Thoracic aorta (tissue), 2 donors: Measurements from ENCODE around the gene OR9A4. TPM values are rescaled to one million over a fixed set of nuclear protein-coding genes. Genes with fewer than 3 reads are reported as not detected.

Source experiments
- ATAC-seq: fragments of 150-250 bp; one replicate; pipeline ENCODE4 v1.8.0; 2017; ENCODE audit warnings: low read depth; ENCODE audit not compliant: insufficient number of reproducible peaks, low FRiP score
- DNase-seq: peaks from one replicate; pipeline ENCODE4 v3.0.0-alpha.2; 2020; ENCODE audit warnings: low spot score
- H3K27ac ChIP-seq, 2 donors: fragments of 200-600 bp; sonication (generic); 1 replicate in 1 of 2; 2 replicates in 1 of 2; pipeline ENCODE4 v1.5.1; 2016; ENCODE audit warnings: mild to moderate bottlenecking in 2 of 2, moderate library complexity in 2 of 2
- H3K27me3 ChIP-seq: fragments of 200-600 bp; sonication (generic); replicated peaks from 2 replicates; pipeline ENCODE4 v1.6.0; 2016; ENCODE audit warnings: mild to moderate bottlenecking; ENCODE audit not compliant: insufficient read depth
- H3K36me3 ChIP-seq: fragments of 200-600 bp; sonication (generic); one replicate; pipeline ENCODE4 v1.5.1; 2016
- H3K4me1 ChIP-seq, 2 donors: fragments of 200-600 bp; sonication (generic); 1 replicate in 1 of 2; 2 replicates in 1 of 2; pipeline versions ENCODE4 v1.5.1 to v1.6.0; 2016; ENCODE audit warnings: low read depth in 2 of 2, mild to moderate bottlenecking in 1 of 2; ENCODE audit not compliant: control insufficient read depth in 1 of 2
- H3K4me3 ChIP-seq: fragments of 200-600 bp; sonication (generic); 2 replicates; pipeline ENCODE4 v1.5.1; 2016; ENCODE audit warnings: mild to moderate bottlenecking
- H3K9me3 ChIP-seq: fragments of 200-600 bp; sonication (generic); 2 replicates; pipeline ENCODE4 v1.5.1; 2016
- CTCF ChIP-seq: fragments of 200-600 bp; sonication (generic); IDR thresholded peaks from one replicate; pipeline ENCODE4 v1.5.1; 2019; ENCODE audit warnings: antibody characterized with exemption
- total RNA-seq, 2 donors: library from RNA; depleted of rRNA; stranded (reverse); fragments of >200 nt; gene quantifications; one replicate each; pipeline versions ENCODE4 v1.1.0 to v1.2.3, GENCODE V29; 2016

OR9A4 gene
- total RNA-seq, 2 donors from 2014 or later: not detected

- no peaks in the 10 kb centered on the region for H3K27me3 ChIP-seq
- no peak for TF ChIP-seq CTCF
- no peaks in the 10 kb centered on the region for H3K36me3 ChIP-seq
- no peak overlapping the region for H3K4me3 ChIP-seq
- DNase-seq (no peak), ATAC-seq (no peak)
- no peak overlapping the region for H3K27ac ChIP-seq
- H3K9me3 ChIP-seq: no peaks in the 10 kb centered on the region
- H3K4me1 ChIP-seq: no peaks in the 10 kb centered on the region
These were observed 33.7 kb downstream of the OR9A4 start for GRCh38 chr7:141949911-141950310.

GRCh38 chr7:141950806-141951205, 34.6 kb downstream of the OR9A4 start:
- Histone ChIP-seq H3K9me3 (no peaks in the 10 kb centered on the region), H3K27ac (no peak overlapping the region), H3K4me1 (no peaks in the 10 kb centered on the region), H3K36me3 (no peaks in the 10 kb centered on the region), H3K27me3 (no peaks in the 10 kb centered on the region), H3K4me3 (no peak overlapping the region)
- DNase-seq: no peak
- no peak for ATAC-seq
- TF ChIP-seq CTCF: no peak

GRCh38 chr7:141952461-141952860, 36.3 kb downstream of the OR9A4 start:
- Histone ChIP-seq H3K27ac (no peak overlapping the region), H3K9me3 (no peaks in the 10 kb centered on the region), H3K4me1 (no peaks in the 10 kb centered on the region), H3K36me3 (no peaks in the 10 kb centered on the region), H3K27me3 (no peaks in the 10 kb centered on the region), H3K4me3 (no peak overlapping the region)
- no peak for ATAC-seq
- TF ChIP-seq CTCF: no peak
- DNase-seq: no peak

- no peak for DNase-seq
- TF ChIP-seq CTCF: no peak
- Histone ChIP-seq H3K4me3 (no peak overlapping the region), H3K36me3 (no peaks in the 10 kb centered on the region), H3K27me3 (no peaks in the 10 kb centered on the region), H3K9me3 (no peaks in the 10 kb centered on the region), H3K27ac (no peak overlapping the region), H3K4me1 (no peaks in the 10 kb centered on the region)
- ATAC-seq: no peak
These were observed 38.1 kb downstream of the OR9A4 start for GRCh38 chr7:141954334-141954733.

- Histone ChIP-seq H3K4me1 (no peaks in the 10 kb centered on the region), H3K9me3 (no peaks in the 10 kb centered on the region), H3K27ac (no peak overlapping the region), H3K27me3 (no peaks in the 10 kb centered on the region), H3K4me3 (no peak overlapping the region), H3K36me3 (no peaks in the 10 kb centered on the region)
- ATAC-seq (no peak), DNase-seq (no peak)
- no peak for TF ChIP-seq CTCF
These were observed 39.9 kb downstream of the OR9A4 start for GRCh38 chr7:141956084-141956483.
